ENCODE data around the gene STX16. TPM values are rescaled to one million over a fixed set of nuclear protein-coding genes. Genes with fewer than 3 reads are reported as not detected.

Gene STX16
- total RNA-seq, 1 experiment from 2014 or later: 97.0 TPM

- POLR2A ChIA-PET: no interaction called here
- Histone ChIP-seq H3K4me1 (peaks cover 14% of the 10 kb centered on the region; the same call in 1 of the 2 replicates), H3K9me3 (no peaks in the 10 kb centered on the region), H3K36me3 (ENCODE audit: control insufficient read depth, insufficient read depth, low read length) (no peaks in the 10 kb centered on the region), H3K4me3 (ENCODE audit: low read depth, low read length) (no peak overlapping the region), H3K27me3 (replicated peaks; ENCODE audit: control insufficient read depth, insufficient read depth, low read length) (no peaks in the 10 kb centered on the region)
- intact Hi-C loops (cut with micrococcal nuclease; ENCODE audit: unreplicated experiment): no loop called here
- TF ChIP-seq CTCF (IDR thresholded peaks at IDR 0.05; ENCODE audit: insufficient read depth in 1 of 2, low read depth in 1 of 2, low read length in 1 of 2, severe bottlenecking in 1 of 2, unreplicated experiment in 1 of 2): no peak
- BruUV-seq (replicated peaks): no TSS peak
- no peak overlapping the region for H3K4me3 Mint-ChIP-seq (ENCODE audit: unreplicated experiment)
- CTCF ChIA-PET: interaction anchor here (0.5 kb wide), 1 partner anchor 602 kb away, joined by 3 read pairs; no protein-coding TSS in a partner anchor
- no peaks in the 10 kb centered on the region for H3K36me3 Mint-ChIP-seq (ENCODE audit: insufficient read depth, unreplicated experiment)
- H3K4me1 Mint-ChIP-seq (ENCODE audit: low read depth, unreplicated experiment): peaks cover 9% of the 10 kb centered on the region
- H3K27ac Mint-ChIP-seq (ENCODE audit: unreplicated experiment): no peak overlapping the region
- no peak for DNase-seq
- no peaks in the 10 kb centered on the region for H3K9me3 Mint-ChIP-seq (ENCODE audit: unreplicated experiment)
- peaks cover 11% of the 10 kb centered on the region for H3K27me3 Mint-ChIP-seq (ENCODE audit: insufficient read depth, unreplicated experiment)
Observed at GRCh38 chr20:58645412-58645968, 5.6 kb upstream of the STX16 start.

- CTCF ChIA-PET: no interaction called here
- DNase-seq: no peak
- no TSS peak for BruUV-seq (replicated peaks)
- no peak overlapping the region for H3K4me3 ChIP-seq (ENCODE audit: low read depth, low read length)
- H3K4me1 ChIP-seq: peaks cover 14% of the 10 kb centered on the region; the same call in 1 of the 2 replicates
- POLR2A ChIA-PET: no interaction called here
- no peaks in the 10 kb centered on the region for H3K9me3 ChIP-seq
- intact Hi-C loops (cut with micrococcal nuclease; ENCODE audit: unreplicated experiment): no loop called here
- H3K36me3 Mint-ChIP-seq (ENCODE audit: insufficient read depth, unreplicated experiment): peaks cover 7% of the 10 kb centered on the region
- H3K27ac Mint-ChIP-seq (ENCODE audit: unreplicated experiment): no peak overlapping the region
- H3K9me3 Mint-ChIP-seq (ENCODE audit: unreplicated experiment): no peaks in the 10 kb centered on the region
- no peak for TF ChIP-seq CTCF (IDR thresholded peaks at IDR 0.05; ENCODE audit: insufficient read depth in 1 of 2, low read depth in 1 of 2, low read length in 1 of 2, severe bottlenecking in 1 of 2, unreplicated experiment in 1 of 2)
- no peaks in the 10 kb centered on the region for H3K36me3 ChIP-seq (ENCODE audit: control insufficient read depth, insufficient read depth, low read length)
- peaks cover 9% of the 10 kb centered on the region for H3K4me1 Mint-ChIP-seq (ENCODE audit: low read depth, unreplicated experiment)
- no peaks in the 10 kb centered on the region for H3K27me3 ChIP-seq (replicated peaks; ENCODE audit: control insufficient read depth, insufficient read depth, low read length)
- no peak overlapping the region for H3K4me3 Mint-ChIP-seq (ENCODE audit: unreplicated experiment)
- H3K27me3 Mint-ChIP-seq (ENCODE audit: insufficient read depth, unreplicated experiment): peaks cover 8% of the 10 kb centered on the region
Observed at GRCh38 chr20:58646257-58646656, 4.8 kb upstream of the STX16 start.

GRCh38 chr20:58646703-58647102 lies 4.4 kb upstream of the STX16 start:
- H3K27me3 Mint-ChIP-seq (ENCODE audit: insufficient read depth, unreplicated experiment): peaks cover 8% of the 10 kb centered on the region
- H3K4me3 Mint-ChIP-seq (ENCODE audit: unreplicated experiment): no peak overlapping the region
- no peak for DNase-seq
- peaks cover 9% of the 10 kb centered on the region for H3K4me1 Mint-ChIP-seq (ENCODE audit: low read depth, unreplicated experiment)
- ChIA-PET CTCF (no interaction called here), POLR2A (no interaction called here)
- Histone ChIP-seq H3K27me3 (replicated peaks; ENCODE audit: control insufficient read depth, insufficient read depth, low read length) (no peaks in the 10 kb centered on the region), H3K36me3 (ENCODE audit: control insufficient read depth, insufficient read depth, low read length) (no peaks in the 10 kb centered on the region), H3K9me3 (no peaks in the 10 kb centered on the region), H3K4me1 (peaks cover 14% of the 10 kb centered on the region; the same call in 1 of the 2 replicates), H3K4me3 (ENCODE audit: low read depth, low read length) (no peak overlapping the region)
- H3K27ac Mint-ChIP-seq (ENCODE audit: unreplicated experiment): no peak overlapping the region
- no peaks in the 10 kb centered on the region for H3K9me3 Mint-ChIP-seq (ENCODE audit: unreplicated experiment)
- no TSS peak for BruUV-seq (replicated peaks)
- peaks cover 12% of the 10 kb centered on the region for H3K36me3 Mint-ChIP-seq (ENCODE audit: insufficient read depth, unreplicated experiment)
- intact Hi-C loops (cut with micrococcal nuclease; ENCODE audit: unreplicated experiment): no loop called here
- TF ChIP-seq CTCF (IDR thresholded peaks at IDR 0.05; ENCODE audit: insufficient read depth in 1 of 2, low read depth in 1 of 2, low read length in 1 of 2, severe bottlenecking in 1 of 2, unreplicated experiment in 1 of 2): no peak
